WTC11 (cell line): ENCODE measurements around the gene PRSS53.

Experiments used
- E2F1 ChIP-seq: sonication (generic); formaldehyde crosslinking; IDR thresholded peaks from 2 replicates; pipeline ENCODE4 v1.8.0; 2022; ENCODE audit warnings: mild to moderate bottlenecking, missing genetic modification reagents
- SMAD3 ChIP-seq: sonication (generic); formaldehyde crosslinking; IDR thresholded peaks from 2 replicates; pipeline ENCODE4 v1.8.0; 2022; ENCODE audit warnings: missing genetic modification reagents, mild to moderate bottlenecking, borderline replicate concordance

GRCh38 chr16:31073142-31073969 lies 15.4 kb downstream of the PRSS53 start:
- TF ChIP-seq E2F1 (CRISPR knock-in tag), result no peak
- TF ChIP-seq SMAD3 (CRISPR knock-in tag), result no peak
